DOHH2 (cell line): ENCODE data around the gene ADCY3.

Experiments
- H3F3A ChIP-seq: fragments of 200-600 bp; sonication (generic), shearing (Covaris generic); 2 replicates; pipeline ENCODE4 v1.6.0; 2016; ENCODE audit warnings: antibody characterized with exemption, mild to moderate bottlenecking; ENCODE audit not compliant: control insufficient read depth, insufficient read depth
- H3K27ac ChIP-seq: fragments of 200-600 bp; sonication (generic); 2 replicates; pipeline ENCODE4 v1.5.1; 2014; ENCODE audit warnings: low read depth, mild to moderate bottlenecking, low read length, moderate library complexity
- H3K27me3 ChIP-seq: fragments of 200-600 bp; sonication (generic); 2 replicates; pipeline ENCODE4 v1.6.1; 2014; ENCODE audit warnings: mild to moderate bottlenecking, low read length, mixed read lengths; ENCODE audit not compliant: control insufficient read depth
- H3K36me3 ChIP-seq: fragments of 200-600 bp; sonication (generic); 2 replicates; pipeline ENCODE4 v1.6.1; 2014; ENCODE audit warnings: mild to moderate bottlenecking, low read length, moderate library complexity, mixed read lengths; ENCODE audit not compliant: control insufficient read depth
- H3K4me1 ChIP-seq: fragments of 200-600 bp; sonication (generic); 2 replicates; pipeline ENCODE4 v1.6.1; 2014; ENCODE audit warnings: mild to moderate bottlenecking, low read length, mixed read lengths; ENCODE audit not compliant: control insufficient read depth
- H3K4me2 ChIP-seq: fragments of 200-600 bp; sonication (generic); 2 replicates; pipeline ENCODE4 v1.6.0; 2014; ENCODE audit warnings: mild to moderate bottlenecking, low read length, moderate library complexity
- H3K4me3 ChIP-seq: fragments of 200-600 bp; sonication (generic); 2 replicates; pipeline ENCODE4 v1.5.1; 2014; ENCODE audit warnings: mild to moderate bottlenecking, low read length, mixed read lengths
- H3K79me2 ChIP-seq: fragments of 200-600 bp; sonication (generic); 2 replicates; pipeline ENCODE4 v1.6.1; 2014; ENCODE audit warnings: mild to moderate bottlenecking, low read length, mixed read lengths; ENCODE audit not compliant: control insufficient read depth
- H3K9me2 ChIP-seq: fragments of 200-600 bp; sonication (generic); replicated peaks from 2 replicates; pipeline ENCODE4 v1.6.1; 2014; ENCODE audit warnings: mild to moderate bottlenecking, low read length, mixed read lengths; ENCODE audit not compliant: control insufficient read depth
- H3K9me3 ChIP-seq: fragments of 200-600 bp; sonication (generic); 2 replicates; pipeline ENCODE4 v1.6.1; 2014; ENCODE audit warnings: antibody characterized with exemption, low read length, mixed read lengths; ENCODE audit not compliant: control insufficient read depth, insufficient read depth
- H4K20me1 ChIP-seq: fragments of 200-600 bp; sonication (generic); 2 replicates; pipeline ENCODE4 v1.6.0; 2014; ENCODE audit warnings: low read depth, mild to moderate bottlenecking, antibody characterized with exemption, low read length, moderate library complexity; ENCODE audit not compliant: control insufficient read depth, insufficient read depth
- CTCF ChIP-seq: fragments of 200-600 bp; sonication (generic); IDR thresholded peaks from one replicate; pipeline ENCODE4 v1.5.1; 2014; ENCODE audit warnings: antibody characterized with exemption, mild to moderate bottlenecking, low read depth, low read length; ENCODE audit not compliant: poor library complexity, severe bottlenecking
- EZH2phosphoT487 ChIP-seq: fragments of 200-600 bp; sonication (generic); IDR thresholded peaks from 2 replicates; pipeline ENCODE4 v1.6.1; 2017; ENCODE audit warnings: borderline replicate concordance, mild to moderate bottlenecking, antibody characterized with exemption, low read length, moderate library complexity, mixed read lengths

The ADCY3 gene

GRCh38 chr2:24913911-24914310 is 6.1 kb downstream of the ADCY3 start:
- H3K36me3 ChIP-seq, result peaks cover 93% of the 10 kb centered on the region
- no peak for TF ChIP-seq CTCF
- no peak for TF ChIP-seq EZH2phosphoT487
- H3K4me1 ChIP-seq, result peaks cover 24% of the 10 kb centered on the region
- H3K9me3 ChIP-seq, result no peaks in the 10 kb centered on the region
- H4K20me1 ChIP-seq, result peaks cover 17% of the 10 kb centered on the region
- peaks cover 100% of the 10 kb centered on the region for H3K79me2 ChIP-seq
- H3K27me3 ChIP-seq, result no peaks in the 10 kb centered on the region
- no peak overlapping the region for H3K4me3 ChIP-seq
- H3F3A ChIP-seq, result no peaks in the 10 kb centered on the region
- no peak overlapping the region for H3K4me2 ChIP-seq
- H3K27ac ChIP-seq, result no peak overlapping the region
- no peaks in the 10 kb centered on the region for H3K9me2 ChIP-seq

GRCh38 chr2:24912986-24913385 is 7.1 kb downstream of the ADCY3 start:
- H3K9me2 ChIP-seq, result no peaks in the 10 kb centered on the region

GRCh38 chr2:24912523-24912922 is 7.5 kb downstream of the ADCY3 start:
- Histone ChIP-seq H3K36me3 (peaks cover 81% of the 10 kb centered on the region), H3K4me1 (peaks cover 10% of the 10 kb centered on the region), H3K27me3 (no peaks in the 10 kb centered on the region), H3K9me2 (no peaks in the 10 kb centered on the region), H3K27ac (no peak overlapping the region), H4K20me1 (peaks cover 12% of the 10 kb centered on the region), H3K79me2 (peaks cover 97% of the 10 kb centered on the region), H3F3A (no peaks in the 10 kb centered on the region), H3K9me3 (no peaks in the 10 kb centered on the region), H3K4me3 (no peak overlapping the region), H3K4me2 (no peak overlapping the region)
- TF ChIP-seq EZH2phosphoT487 (no peak), CTCF (no peak)

More at GRCh38 chr2:24912986-24913385, 7.1 kb downstream of the ADCY3 start:
- Histone ChIP-seq H3K9me3 (no peaks in the 10 kb centered on the region), H4K20me1 (peaks cover 17% of the 10 kb centered on the region), H3K79me2 (peaks cover 100% of the 10 kb centered on the region), H3F3A (no peaks in the 10 kb centered on the region), H3K27ac (no peak overlapping the region), H3K4me1 (peaks cover 15% of the 10 kb centered on the region), H3K4me3 (no peak overlapping the region), H3K36me3 (peaks cover 86% of the 10 kb centered on the region), H3K4me2 (no peak overlapping the region), H3K27me3 (no peaks in the 10 kb centered on the region)
- TF ChIP-seq CTCF, result no peak
- no peak for TF ChIP-seq EZH2phosphoT487

- peaks cover 81% of the 10 kb centered on the region for H3K36me3 ChIP-seq
Observed at GRCh38 chr2:24910245-24910644, 9.8 kb downstream of the ADCY3 start.

More at GRCh38 chr2:24910245-24910644, 9.8 kb downstream of the ADCY3 start:
- peaks cover 4% of the 10 kb centered on the region; the same call in 1 of the 2 replicates for H4K20me1 ChIP-seq
- no peak overlapping the region for H3K4me2 ChIP-seq
- H3F3A ChIP-seq, result no peaks in the 10 kb centered on the region
- no peaks in the 10 kb centered on the region for H3K27me3 ChIP-seq
- no peaks in the 10 kb centered on the region for H3K9me2 ChIP-seq
- H3K4me1 ChIP-seq, result no peaks in the 10 kb centered on the region
- H3K27ac ChIP-seq, result no peak overlapping the region
- peaks cover 97% of the 10 kb centered on the region for H3K79me2 ChIP-seq
- H3K9me3 ChIP-seq, result no peaks in the 10 kb centered on the region
- TF ChIP-seq EZH2phosphoT487, result no peak
- TF ChIP-seq CTCF, result no peak
- H3K4me3 ChIP-seq, result no peak overlapping the region
